Activated T-cell treated with anti-CD3 and anti-CD28 coated beads, Interleukin-2, amount 50 U/mL, for 4 hours (primary cell): ENCODE measurements around the gene DMC1. TPM values are rescaled to one million over a fixed set of nuclear protein-coding genes. Genes with fewer than 3 reads are reported as not detected.
"Not testable (repeated sequence)": the region's sequence is repeated elsewhere in the genome, so short reads cannot be mapped to it uniquely, and the experiment has no call there.

ENCODE experiments used
- ATAC-seq, 2 donors: fragments of 200-7000 bp; cut with Tn5 transposase; one replicate each; pipeline ENCODE4 v1.10.0; 2021
- DNase-seq: peaks from one replicate; pipeline ENCODE4 v3.0.0-alpha.2; 2020
- H3K27me3 Mint-ChIP-seq: one replicate; pipeline ENCODE4 v1.8.0; 2021; ENCODE audit warnings: low read depth, mixed read lengths
- H3K36me3 Mint-ChIP-seq: one replicate; pipeline ENCODE4 v1.8.0; 2022; ENCODE audit warnings: mixed read lengths; ENCODE audit not compliant: insufficient read depth
- H3K4me1 Mint-ChIP-seq: one replicate; pipeline ENCODE4 v1.8.0; 2021; ENCODE audit warnings: low read depth, mixed read lengths
- H3K4me3 Mint-ChIP-seq: one replicate; pipeline ENCODE4 v1.8.0; 2021; ENCODE audit warnings: mild to moderate bottlenecking, moderate library complexity, mixed read lengths
- H3K9me3 Mint-ChIP-seq: one replicate; pipeline ENCODE4 v1.8.0; 2021; ENCODE audit warnings: mixed read lengths
- total RNA-seq, 3 donors: library from RNA; stranded (reverse); gene quantifications; one replicate each; pipeline ENCODE4 v1.2.1, GENCODE V29; 2021

DMC1 gene
- total RNA-seq, 3 donors from 2014 or later = 1.9 to 3.0 (median 2.4) TPM

DNA sequence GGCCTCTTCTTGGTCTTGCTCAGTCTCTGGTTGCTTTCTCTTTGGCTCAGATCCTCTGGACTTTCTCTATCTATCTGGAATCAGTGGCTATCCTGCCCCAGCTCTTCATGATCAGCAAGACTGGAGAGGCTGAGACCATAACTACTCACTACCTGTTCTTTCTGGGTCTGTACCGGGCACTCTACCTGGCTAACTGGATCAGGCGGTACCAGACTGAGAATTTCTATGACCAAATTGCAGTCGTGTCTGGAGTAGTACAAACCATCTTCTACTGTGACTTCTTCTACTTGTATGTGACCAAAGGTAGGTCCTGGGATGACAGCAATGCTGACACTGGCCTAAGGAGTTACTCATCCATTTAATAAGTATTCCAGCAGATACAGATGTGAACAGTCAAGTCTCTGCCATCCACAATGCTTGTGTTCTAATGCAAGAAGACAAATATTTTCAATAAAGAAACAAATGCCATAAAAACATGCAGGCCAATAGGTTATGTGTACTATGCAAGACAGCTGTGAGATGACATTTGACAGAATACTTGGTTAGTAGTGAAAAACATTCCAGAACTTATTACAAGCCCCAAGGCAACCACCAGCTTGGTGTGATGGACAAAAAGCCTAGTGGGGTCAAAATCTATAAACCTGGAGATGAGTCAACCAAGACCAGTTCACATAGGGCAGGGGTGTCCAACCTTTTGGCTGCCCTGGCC lies 88.7 kb downstream of the DMC1 start:
- no peak overlapping the region for H3K4me3 Mint-ChIP-seq
- H3K4me1 Mint-ChIP-seq = peaks cover 10% of the 10 kb centered on the region
- no peak for ATAC-seq
- no peak for DNase-seq
- no peaks in the 10 kb centered on the region for H3K27me3 Mint-ChIP-seq
- peaks cover 46% of the 10 kb centered on the region for H3K36me3 Mint-ChIP-seq
- H3K9me3 Mint-ChIP-seq = no peaks in the 10 kb centered on the region

- Mint-ChIP-seq H3K27me3 (no peaks in the 10 kb centered on the region), H3K36me3 (peaks cover 31% of the 10 kb centered on the region), H3K4me3 (no peak overlapping the region), H3K9me3 (no peaks in the 10 kb centered on the region), H3K4me1 (peaks cover 1% of the 10 kb centered on the region)
- no peak for ATAC-seq
- no peak for DNase-seq
Measured at GRCh38 chr22:38479096-38479837, 90.7 kb downstream of the DMC1 start.

DNA sequence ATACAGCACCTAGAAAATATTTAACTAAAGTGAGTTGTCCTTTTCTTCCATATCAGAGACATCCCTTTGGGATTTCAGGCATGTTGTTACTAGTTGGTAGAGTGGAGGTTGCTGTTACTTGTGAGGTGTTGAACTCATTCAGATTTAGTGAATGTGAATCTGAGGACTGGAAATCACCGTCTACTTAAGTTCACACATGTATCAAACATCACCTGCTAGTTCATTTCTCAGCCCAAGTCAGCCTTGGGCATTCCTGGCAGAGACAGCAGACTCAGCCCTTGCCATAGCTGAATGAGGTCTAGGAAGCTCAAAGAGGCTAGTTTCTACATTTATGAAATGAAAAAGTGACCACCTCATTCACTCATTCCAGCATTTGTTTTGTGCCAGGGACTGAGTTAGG lies 92.4 kb downstream of the DMC1 start:
- ATAC-seq (no peak), DNase-seq (no peak)
- Mint-ChIP-seq H3K9me3 (no peaks in the 10 kb centered on the region), H3K27me3 (no peaks in the 10 kb centered on the region), H3K4me3 (no peak overlapping the region), H3K4me1 (no peaks in the 10 kb centered on the region), H3K36me3 (peaks cover 15% of the 10 kb centered on the region)

DNA sequence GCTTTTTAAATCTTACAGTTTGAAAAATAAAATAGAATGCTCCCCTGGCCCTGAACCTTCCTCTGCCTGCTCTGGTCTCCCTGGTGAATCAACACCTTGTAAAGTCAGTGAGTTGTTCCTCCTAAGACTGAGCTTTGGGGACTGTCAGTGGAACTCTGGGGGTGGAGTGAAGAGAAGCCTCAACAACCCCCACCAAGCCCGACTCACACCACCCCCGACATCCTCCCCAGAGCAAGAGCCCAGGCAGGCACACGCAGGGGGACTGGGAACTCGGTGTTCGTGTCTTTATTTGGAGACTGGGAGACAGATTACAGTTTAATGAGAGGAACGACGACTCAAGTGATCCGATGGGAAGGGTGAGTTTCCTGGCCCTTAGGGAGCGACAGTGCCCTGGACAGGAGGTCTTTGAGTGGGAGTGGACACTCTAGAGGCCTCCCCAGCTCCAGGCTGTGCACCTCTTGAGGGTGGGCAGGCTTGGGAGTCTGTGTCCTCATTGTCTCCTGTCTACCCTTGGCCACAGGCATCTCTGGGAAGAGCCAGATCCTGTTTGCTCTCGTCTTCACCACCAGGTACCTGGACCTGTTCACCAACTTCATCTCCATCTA lies 95.9 kb downstream of the DMC1 start:
- ATAC-seq (no peak), DNase-seq (no peak)
- Mint-ChIP-seq H3K27me3 (peaks cover 4% of the 10 kb centered on the region), H3K4me1 (no peaks in the 10 kb centered on the region), H3K9me3 (no peaks in the 10 kb centered on the region), H3K36me3 (no peaks in the 10 kb centered on the region), H3K4me3 (no peak overlapping the region)

- Mint-ChIP-seq H3K4me3 (no peak overlapping the region), H3K27me3 (peaks cover 20% of the 10 kb centered on the region), H3K36me3 (no peaks in the 10 kb centered on the region), H3K4me1 (peaks cover 10% of the 10 kb centered on the region), H3K9me3 (no peaks in the 10 kb centered on the region)
- DNase-seq (no peak), ATAC-seq (no peak)
Measured at GRCh38 chr22:38471237-38471636, 98.7 kb downstream of the DMC1 start.

- H3K4me1 Mint-ChIP-seq, H3K36me3 Mint-ChIP-seq, H3K4me3 Mint-ChIP-seq, H3K9me3 Mint-ChIP-seq, DNase-seq, ATAC-seq: not testable (repeated sequence)
- H3K27me3 Mint-ChIP-seq = peaks cover 31% of the 10 kb centered on the region
Measured at GRCh38 chr22:38470179-38470578, 99.8 kb downstream of the DMC1 start.

GRCh38 chr22:38469306-38469781 lies 100.6 kb downstream of the DMC1 start:
- Mint-ChIP-seq H3K4me1 (peaks cover 10% of the 10 kb centered on the region), H3K9me3 (no peaks in the 10 kb centered on the region), H3K4me3 (no peak overlapping the region), H3K36me3 (no peaks in the 10 kb centered on the region), H3K27me3 (peaks cover 34% of the 10 kb centered on the region)
- ATAC-seq (no peak), DNase-seq (no peak)

Other genes starting within 250 kb of the DMC1 start
- gene KCNJ4, start 115.0 kb downstream of the DMC1 start, total RNA-seq = not detected
- gene KDELR3, start 102.1 kb downstream of the DMC1 start, total RNA-seq = under 1 TPM in 2 of 3 donors, not detected in 1; 0.21 to 0.35 TPM
- 100 to 1,000 TPM; 228 to 276 (median 251) TPM for gene DDX17, start 63.9 kb downstream of the DMC1 start, total RNA-seq
- under 1 TPM; 0.46 to 0.86 (median 0.53) TPM for gene FAM227A, start 86.2 kb upstream of the DMC1 start, total RNA-seq
- gene CBY1, start 86.5 kb upstream of the DMC1 start, total RNA-seq = 1 to 10 TPM; 4.7 to 6.7 (median 4.9) TPM
- 100 to 1,000 TPM; 247 to 280 (median 249) TPM for gene TOMM22, start 111.8 kb upstream of the DMC1 start, total RNA-seq
- gene JOSD1, start 130.8 kb upstream of the DMC1 start, total RNA-seq = 10 to 100 TPM; 65.3 to 76.0 (median 72.8) TPM
- gene GTPBP1, start 135.8 kb upstream of the DMC1 start, total RNA-seq = 10 to 100 TPM; 69.9 to 80.4 (median 76.5) TPM
- gene SUN2, start 185.8 kb upstream of the DMC1 start, total RNA-seq = 10 to 100 TPM; 30.1 to 44.6 (median 44.0) TPM
- gene DNAL4, start 224.0 kb upstream of the DMC1 start, total RNA-seq = 1 to 10 TPM; 4.5 to 6.1 (median 5.1) TPM